Breast epithelium (tissue), 3 donors: ENCODE data around the gene C1orf105.

Experiments
- POLR2A ChIP-seq: fragments of 450-650 bp; IDR thresholded peaks from one replicate; pipeline ENCODE4 v1.6.1; 2016; ENCODE audit warnings: antibody characterized with exemption, mild to moderate bottlenecking, moderate library complexity
- TF ChIP-seq, protein P1 (sequence below), 3 donors: fragments of 450-650 bp; IDR thresholded peaks; one replicate each; pipeline ENCODE4 v1.5.1; 2016 to 2017; ENCODE audit warnings: antibody characterized with exemption in 3 of 3, mild to moderate bottlenecking in 3 of 3, moderate library complexity in 3 of 3

DNA sequence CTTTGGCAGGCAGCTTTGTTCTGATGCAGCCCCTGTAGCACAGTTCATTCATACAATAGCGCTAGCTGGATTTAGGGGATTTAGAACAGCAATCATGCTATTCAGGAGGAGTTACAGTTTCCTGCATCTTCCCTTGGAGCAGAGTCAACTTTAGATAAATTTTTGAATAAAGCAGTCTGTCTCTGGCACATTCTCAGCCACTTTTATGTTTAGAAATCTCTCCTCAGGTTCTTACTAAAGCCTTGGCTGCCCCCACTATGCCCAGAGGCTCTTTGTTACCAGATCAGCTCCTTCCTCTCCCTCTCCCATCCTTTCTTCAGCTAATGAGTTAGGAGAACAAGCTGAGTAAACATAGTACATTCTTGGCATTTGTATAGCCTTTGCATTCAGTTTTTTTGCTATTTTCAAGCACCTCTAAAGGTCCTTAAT is 40.4 kb downstream of the C1orf105 start:
- TF ChIP-seq, protein P1, sequence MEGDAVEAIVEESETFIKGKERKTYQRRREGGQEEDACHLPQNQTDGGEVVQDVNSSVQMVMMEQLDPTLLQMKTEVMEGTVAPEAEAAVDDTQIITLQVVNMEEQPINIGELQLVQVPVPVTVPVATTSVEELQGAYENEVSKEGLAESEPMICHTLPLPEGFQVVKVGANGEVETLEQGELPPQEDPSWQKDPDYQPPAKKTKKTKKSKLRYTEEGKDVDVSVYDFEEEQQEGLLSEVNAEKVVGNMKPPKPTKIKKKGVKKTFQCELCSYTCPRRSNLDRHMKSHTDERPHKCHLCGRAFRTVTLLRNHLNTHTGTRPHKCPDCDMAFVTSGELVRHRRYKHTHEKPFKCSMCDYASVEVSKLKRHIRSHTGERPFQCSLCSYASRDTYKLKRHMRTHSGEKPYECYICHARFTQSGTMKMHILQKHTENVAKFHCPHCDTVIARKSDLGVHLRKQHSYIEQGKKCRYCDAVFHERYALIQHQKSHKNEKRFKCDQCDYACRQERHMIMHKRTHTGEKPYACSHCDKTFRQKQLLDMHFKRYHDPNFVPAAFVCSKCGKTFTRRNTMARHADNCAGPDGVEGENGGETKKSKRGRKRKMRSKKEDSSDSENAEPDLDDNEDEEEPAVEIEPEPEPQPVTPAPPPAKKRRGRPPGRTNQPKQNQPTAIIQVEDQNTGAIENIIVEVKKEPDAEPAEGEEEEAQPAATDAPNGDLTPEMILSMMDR (IDR thresholded peaks at IDR 0.05): no peak
- no peak for TF ChIP-seq POLR2A
